NCI-H2107 treated with DMSO at 0.1 percent for 48 hours (cell line): ENCODE data around the gene BCORL1.

Experiments
- DNase-seq: peaks from one replicate; lab custom pipeline; 2025; ENCODE audit not compliant: unreplicated experiment; lab: John Stamatoyannopoulos, UW

Gene BCORL1

DNA sequence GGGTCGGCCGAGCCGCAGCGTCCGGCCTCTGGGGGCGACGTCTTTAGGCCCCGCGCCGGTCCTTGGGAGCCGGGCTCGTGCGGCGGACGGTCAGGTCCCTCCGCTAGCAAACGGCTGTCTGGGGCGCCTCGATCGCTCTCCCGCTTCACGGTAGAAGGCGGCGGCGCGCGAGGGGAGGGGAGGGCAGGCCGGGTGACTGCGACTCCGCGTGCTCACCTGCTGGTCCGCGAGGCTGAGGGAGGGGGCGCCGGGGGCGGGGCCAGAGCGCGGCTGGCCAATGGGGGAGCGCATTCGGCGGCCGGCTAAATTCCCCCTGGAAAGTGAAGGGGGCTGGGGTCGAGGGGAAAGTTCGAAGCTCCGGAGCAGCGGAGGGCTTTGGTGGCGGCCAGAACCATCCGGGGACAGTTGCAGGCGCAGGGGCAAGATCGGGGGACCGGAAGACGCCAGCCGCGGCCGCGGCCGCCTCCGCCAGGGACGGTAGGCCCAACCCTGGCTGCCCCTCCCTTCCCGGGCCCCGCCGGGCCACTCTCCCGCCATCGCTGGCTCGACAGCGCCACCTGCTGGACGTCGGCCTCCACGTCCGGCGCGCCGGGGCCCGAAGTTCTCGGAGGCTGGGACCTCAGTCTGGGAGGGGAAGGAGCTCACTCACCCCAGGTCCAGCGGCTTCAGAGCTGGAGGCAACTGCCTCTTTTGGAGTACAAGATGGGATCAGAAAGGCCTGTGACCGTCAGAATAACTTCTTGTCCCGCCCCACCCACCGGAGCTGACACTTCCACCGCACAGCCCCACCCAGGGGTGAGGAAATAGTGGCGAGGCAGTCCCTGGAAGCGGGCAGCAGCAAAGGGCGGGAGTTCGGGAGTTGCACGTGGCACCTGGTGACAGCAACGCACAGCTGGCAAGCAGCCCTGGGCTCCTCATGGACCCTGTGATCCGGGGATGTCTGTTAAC lies 78.0 kb downstream of the BCORL1 start:
- DNase-seq: peak; percentile 61

DNA sequence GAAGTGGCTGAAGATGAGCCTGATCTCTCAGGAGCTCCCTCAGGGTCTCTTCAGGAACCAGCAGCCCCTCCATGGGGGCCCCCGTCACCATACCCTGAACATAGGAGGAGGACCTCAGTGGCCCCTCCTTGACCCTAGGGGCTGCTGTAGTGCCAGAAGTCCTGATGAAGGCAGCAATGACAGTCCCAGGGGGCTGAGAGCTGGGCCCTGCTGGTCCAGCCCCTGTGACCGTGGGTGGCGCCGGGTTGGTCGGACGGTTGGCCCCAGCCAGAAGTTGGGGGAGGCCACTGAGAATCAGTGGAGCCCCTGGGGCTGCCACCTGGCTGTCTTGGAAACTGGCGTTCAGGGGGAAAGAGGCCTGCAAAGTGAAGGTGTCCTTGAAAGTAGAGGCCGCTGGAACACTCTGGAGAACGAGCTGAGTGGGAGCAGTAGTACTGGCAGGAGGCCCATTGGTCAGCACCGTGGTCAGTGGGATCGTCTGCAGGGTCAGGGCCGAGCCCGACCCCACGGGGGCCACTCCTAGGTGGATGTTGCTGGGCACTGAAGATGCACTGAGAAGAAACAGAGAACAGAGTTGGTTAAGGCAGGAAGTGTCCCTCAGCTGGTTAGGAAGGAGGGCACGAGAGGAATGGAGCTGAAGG lies 84.7 kb downstream of the BCORL1 start:
- DNase-seq: no peak

DNA sequence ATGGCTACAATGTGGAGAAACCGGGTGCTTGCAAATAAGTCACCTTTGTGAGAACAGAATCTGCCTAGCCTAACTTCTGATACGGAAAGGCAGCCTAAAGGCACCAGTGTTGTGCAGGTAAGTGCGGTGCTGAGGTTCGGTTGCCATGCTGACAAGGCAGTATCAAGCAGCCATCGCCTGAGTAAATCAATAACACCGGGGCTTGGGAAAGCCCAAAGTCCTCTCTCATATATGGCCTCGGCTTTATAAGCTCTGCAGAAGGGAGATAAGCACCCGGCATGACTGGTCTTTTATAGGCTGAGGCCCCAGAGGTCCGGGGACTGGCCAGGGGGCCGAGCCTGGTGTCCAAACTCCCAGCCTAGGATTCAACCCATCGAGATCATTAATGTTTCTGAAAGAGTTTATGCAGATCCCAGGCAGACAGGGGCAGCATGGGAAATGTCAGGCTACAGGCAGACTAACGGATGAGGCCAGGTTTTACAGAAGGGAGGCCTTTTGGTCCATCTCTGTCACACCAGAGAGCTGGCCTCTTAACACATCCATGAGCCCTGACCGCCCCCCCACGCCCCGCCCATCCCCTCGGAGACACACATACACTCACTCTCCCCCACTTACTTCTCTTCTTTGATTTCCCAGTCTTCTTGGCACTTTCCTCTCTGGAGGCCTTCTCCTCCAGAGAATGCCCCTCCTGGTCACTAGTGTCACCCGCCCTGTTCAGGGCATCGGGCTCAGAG lies 89.3 kb downstream of the BCORL1 start:
- no peak for DNase-seq

GRCh38 chrX:130072345-130072740 lies 89.9 kb downstream of the BCORL1 start:
- no peak for DNase-seq

DNA sequence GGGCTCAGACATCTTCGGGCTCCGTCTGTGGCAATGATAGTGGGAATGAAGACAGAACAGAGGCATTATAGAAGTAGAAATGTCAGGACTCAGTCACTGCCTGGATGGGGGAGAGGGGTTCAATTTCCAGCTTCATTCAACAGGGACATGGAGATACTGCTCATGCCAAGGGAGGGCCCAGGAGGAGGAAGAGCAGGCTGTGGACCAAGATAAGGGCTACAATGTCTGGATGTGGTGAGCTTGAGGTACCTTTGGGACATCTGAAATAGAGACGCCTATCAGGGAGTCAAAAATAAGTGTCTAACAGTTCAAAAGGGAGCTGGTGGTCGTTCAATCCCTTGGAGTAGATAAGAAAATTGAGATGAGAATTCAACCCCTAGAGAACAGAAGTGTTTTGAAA lies 93.3 kb downstream of the BCORL1 start:
- no peak for DNase-seq

DNA sequence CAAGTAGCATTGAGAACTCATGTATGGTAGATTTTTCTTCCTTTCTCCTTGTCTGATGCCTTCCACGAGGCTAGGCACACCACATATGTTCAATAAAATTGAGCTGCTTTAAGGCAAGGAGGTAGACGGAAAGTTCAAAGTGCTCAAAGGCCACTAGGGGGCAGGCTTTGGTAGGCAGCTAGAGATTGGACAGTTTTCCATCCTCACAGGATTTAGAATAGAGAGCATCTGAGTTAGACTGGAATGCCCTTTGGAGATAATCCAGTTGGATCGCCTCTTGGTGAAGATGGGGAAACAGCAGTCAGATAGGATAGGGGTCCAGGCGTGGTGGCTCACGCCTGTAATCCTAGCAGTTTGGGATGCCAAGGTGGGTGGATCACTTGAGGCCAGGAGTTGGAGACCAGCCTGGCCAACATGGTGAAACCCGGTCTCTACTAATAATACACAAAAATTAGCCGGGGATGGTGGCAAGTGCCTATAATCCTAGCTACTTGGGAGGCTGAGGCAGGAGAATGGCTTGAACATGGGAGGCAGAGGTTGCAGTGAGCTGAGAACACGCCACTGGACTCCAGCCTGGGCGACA lies 97.5 kb downstream of the BCORL1 start:
- peak; percentile 59 for DNase-seq

DNA sequence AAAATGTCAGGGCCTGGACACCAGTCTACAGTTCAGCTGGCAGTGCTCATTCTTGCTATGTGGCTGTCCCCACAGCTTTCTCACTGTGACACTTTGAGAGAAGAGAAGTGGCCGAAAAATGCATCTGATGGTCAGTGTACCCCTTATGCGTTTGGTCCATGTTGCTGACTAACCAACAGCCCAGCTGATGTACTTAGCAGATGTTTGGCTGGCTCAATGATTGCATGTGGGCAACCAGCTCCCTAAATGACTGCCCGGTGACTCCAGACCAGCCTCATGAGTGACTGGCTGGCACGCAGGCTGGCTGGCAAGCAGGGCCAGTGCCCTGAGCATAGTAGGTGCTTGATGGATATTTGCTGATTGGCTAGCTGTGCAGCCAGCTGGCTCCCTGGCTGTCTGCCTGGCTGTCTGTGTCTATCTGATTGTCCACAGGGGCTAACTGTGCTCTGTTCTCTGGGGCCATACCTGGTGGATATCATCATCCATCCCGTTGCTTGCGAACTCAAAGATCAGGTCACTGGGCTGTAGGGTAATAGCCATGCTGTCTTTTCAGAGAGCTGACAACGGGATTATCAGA lies 98.4 kb downstream of the BCORL1 start:
- no peak for DNase-seq

GRCh38 chrX:130081421-130082045 lies 99.1 kb downstream of the BCORL1 start:
- DNase-seq: no peak

DNA sequence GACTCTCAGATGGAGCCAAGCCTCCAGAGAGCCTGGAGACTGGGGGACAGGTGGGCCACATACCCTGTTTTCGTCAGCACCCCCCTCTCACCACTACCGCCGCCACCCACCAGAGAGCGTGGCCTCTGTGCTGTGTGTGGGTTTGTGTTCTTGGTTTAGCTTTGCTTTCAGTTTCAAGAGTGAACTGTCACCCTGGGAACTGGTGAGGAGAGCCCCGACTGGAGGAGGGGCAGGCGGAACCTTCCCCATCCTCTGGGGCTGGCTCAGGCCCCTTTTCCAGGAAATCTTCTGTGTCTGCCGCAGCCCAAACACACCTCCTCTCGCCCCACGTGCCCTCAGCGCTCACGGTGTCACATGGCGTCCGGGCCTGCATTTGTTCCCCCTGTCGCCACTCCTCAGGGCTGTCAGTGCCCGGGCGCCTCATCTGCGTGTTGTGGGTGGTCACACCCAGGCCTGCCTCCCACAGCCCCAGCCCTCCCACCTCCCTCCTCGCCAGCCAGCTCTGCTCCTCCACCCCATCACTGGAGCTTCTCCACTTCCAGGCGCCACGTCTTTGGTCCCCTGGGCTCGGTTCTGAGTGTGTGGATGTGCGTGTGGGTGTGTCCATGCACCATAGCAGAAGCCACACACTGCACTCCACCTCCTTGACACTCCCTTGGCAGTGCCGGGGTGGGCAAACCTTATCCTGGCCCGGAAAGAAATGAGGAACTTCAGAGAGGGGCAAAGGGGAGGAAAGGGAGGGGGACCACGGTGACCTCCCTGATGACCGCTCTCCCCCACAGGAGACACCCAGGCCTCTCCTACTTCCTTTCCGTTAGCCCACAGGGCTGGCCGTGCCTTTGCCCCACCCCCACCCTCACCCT lies 100.0 kb downstream of the BCORL1 start:
- DNase-seq: no peak

GRCh38 chrX:130083107-130083490 lies 100.7 kb downstream of the BCORL1 start:
- DNase-seq: no peak

DNA sequence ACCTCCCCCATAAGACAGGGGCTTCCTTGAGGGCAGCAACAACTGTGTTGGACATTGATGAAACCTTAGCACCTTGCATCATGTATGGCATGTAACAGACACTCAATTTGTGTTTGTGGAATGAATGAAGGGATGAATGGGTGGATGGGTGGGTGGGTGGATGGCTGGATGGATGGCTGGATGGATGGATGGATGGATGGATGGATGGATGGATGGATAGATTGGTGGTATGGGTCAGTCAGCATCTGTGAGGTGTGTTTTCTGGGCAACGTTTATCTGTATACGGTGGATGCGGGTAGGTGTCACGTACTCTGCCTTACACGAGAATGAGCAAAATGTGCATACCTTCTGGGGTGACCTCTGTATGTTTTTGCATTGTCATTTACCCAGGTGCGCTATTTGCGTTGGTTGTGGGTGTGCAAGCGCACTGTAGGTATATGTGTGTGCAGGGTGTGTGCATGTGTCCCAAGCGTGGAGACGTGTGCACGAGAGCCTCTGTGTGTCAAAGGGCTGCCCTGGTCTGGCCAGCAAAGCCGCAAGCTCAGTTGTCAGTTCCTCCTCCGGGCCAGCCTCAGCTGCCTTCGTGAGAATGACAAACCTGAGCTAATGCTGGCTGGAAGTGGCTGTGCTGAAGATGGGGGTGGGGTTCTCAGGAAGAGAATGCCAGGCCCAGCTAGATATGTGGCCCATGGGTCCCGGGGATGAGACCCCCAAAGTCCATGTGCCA lies 101.4 kb downstream of the BCORL1 start:
- no peak for DNase-seq

DNA sequence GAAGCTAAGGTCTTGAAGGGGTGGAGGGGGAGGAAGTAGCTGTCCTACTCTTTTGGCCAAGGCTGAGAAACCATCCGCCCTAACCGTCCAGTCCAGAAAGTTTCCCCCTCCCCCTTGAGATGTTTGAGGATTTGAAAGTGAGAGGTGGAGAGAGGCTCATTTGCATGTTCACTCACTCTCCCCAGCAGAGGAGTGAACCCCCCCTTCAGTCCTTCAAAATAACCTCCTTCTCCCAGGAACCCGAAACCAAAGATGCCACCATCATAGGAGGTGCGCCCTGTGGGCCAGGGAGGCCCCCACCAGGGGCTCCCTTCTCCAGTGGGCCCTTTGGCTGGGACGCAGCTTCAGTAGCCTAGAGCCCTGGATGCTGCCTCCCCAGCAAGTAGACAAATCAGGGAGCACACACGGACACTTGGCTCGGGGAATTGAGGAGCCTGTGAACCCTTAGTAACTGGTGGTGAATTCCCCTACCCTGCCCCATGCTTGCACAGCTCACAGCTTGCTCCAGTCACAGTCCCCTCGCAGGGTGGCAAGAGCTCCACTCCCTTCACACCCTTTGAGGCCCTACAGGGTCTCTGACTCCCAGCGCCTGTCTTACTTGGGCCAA lies 102.3 kb downstream of the BCORL1 start:
- no peak for DNase-seq

- DNase-seq: no peak
Observed at GRCh38 chrX:130085551-130086446, 103.4 kb downstream of the BCORL1 start.

- DNase-seq: peak; percentile 89
Observed at GRCh38 chrX:130086447-130087206, 104.2 kb downstream of the BCORL1 start.

- DNase-seq: no peak
Observed at GRCh38 chrX:130090364-130090763, 107.9 kb downstream of the BCORL1 start.

GRCh38 chrX:130091980-130092522 lies 109.6 kb downstream of the BCORL1 start:
- DNase-seq: no peak
